ENCODE results near the gene CDH12. TPM values are rescaled to one million over a fixed set of nuclear protein-coding genes. Genes with fewer than 3 reads are reported as not detected.

CDH12 gene
- polyA plus RNA-seq, 2 of the 4 experiments (the other 2 are of a cell fraction) = 0.04 TPM; not detected in 1

DNA sequence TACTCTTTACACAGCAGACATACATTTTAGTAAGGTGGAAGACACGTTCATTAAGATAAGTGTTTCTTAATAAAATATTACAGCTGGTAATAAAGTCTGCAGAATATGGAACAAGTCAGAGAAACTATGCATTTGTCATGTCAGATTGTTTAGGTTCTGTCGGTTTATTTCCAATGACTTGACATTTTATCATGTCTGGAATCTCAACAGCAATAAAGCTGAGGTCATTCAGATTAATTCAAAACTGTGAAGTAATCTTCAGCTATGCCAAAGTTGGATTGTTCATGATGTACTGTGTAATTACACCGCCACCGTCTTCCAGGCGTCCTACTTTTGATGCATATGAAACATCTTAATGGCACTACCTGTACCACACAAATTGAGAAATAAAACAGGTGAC is 1032.6 kb downstream of the CDH12 start (continued):
- TF ChIP-seq HOXB5 (CRISPR knock-in tag; IDR thresholded peaks at IDR 0.05) (no peak), MAFK (IDR thresholded peaks at IDR 0.05; ENCODE audit: partially characterized antibody) (peak; percentile 29)

DNA sequence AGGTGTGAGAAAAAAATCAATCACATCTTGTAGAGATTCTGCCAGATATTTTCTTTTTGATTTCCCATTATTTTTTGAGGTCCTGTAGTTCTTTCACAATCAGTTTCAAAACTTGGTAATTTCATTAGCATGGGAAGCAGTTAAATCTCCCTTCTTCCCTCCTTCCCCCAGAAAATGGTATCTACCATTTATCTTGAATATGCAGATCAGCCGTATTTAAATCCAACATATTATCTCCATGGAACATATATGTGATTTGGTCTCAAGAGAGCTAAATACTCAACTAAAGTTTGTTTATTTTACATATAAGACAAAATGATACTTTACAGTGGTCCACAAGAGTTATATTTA is 1034.8 kb downstream of the CDH12 start:
- no peak for ATAC-seq
- WGBS (ENCODE audit: missing lambda C conversion rate) = 30% methylated on average over 1 of the region's 1 CpG
- ChIA-PET POLR2A (no interaction called here), CTCF (no interaction called here)
- H3K9me3 ChIP-seq = no peaks in the 10 kb centered on the region
- no peak for FAIRE-seq
- H3K4me3 ChIP-seq = no peak overlapping the region
- no peaks in the 10 kb centered on the region for H3K4me1 ChIP-seq
- H3K27ac ChIP-seq = no peak overlapping the region
- H3K4me2 ChIP-seq = no peak overlapping the region
- TF ChIP-seq MYC (IDR thresholded peaks at IDR 0.05; ENCODE audit: borderline replicate concordance, low read length) (no peak), HDAC2 (IDR thresholded peaks at IDR 0.05) (no peak), PHF8 (IDR thresholded peaks at IDR 0.05; ENCODE audit: borderline replicate concordance, low read depth) (no peak), KDM1A (IDR thresholded peaks at IDR 0.05; ENCODE audit: low read depth) (no peak), CHD2 (IDR thresholded peaks at IDR 0.05; ENCODE audit: low read length, partially characterized antibody) (no peak), RCOR1 (IDR thresholded peaks at IDR 0.05; ENCODE audit: low read depth, low read length) (no peak), RARB (CRISPR knock-in tag; IDR thresholded peaks at IDR 0.05) (no peak)
- TF ChIP-seq, protein P1, sequence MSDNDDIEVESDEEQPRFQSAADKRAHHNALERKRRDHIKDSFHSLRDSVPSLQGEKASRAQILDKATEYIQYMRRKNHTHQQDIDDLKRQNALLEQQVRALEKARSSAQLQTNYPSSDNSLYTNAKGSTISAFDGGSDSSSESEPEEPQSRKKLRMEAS (IDR thresholded peaks at IDR 0.05) = no peak
- TF ChIP-seq, protein P2, sequence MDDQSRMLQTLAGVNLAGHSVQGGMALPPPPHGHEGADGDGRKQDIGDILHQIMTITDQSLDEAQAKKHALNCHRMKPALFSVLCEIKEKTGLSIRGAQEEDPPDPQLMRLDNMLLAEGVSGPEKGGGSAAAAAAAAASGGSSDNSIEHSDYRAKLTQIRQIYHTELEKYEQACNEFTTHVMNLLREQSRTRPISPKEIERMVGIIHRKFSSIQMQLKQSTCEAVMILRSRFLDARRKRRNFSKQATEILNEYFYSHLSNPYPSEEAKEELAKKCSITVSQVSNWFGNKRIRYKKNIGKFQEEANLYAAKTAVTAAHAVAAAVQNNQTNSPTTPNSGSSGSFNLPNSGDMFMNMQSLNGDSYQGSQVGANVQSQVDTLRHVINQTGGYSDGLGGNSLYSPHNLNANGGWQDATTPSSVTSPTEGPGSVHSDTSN (IDR thresholded peaks at IDR 0.05) = no peak
- DNase-seq (ENCODE audit: low read depth in 1 of 2, low spot score in 1 of 2) = no peak

DNA sequence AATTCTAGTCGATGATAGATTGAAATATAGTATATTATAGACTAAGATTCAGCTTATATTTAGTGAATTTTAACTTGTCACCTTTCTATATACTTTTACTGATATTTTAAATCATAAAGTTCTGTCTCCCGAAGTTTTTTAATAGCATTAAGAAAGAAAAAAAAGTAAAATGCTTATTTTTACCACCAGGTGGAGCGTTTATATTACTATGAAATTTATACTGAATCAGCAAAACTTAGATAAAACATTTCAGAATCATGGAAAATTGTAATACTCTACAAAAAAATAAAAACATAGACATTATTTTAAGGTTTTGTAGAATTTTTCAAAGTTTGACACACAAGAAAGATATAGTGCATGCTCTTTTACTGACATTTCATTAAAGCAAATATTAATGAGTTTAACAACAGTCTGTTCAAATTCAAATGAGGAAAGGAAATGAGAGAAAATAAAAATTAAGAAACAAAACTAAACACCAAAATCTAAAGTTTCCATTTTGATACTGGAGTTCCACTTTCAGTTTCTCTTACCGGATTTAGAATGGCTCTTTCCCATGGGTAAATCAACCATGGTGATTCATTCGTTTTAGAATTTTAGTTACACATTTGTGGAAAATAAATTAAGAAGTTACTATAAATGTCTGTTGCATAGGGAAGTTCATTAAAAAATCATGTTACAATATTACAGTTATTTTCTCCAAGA is 1035.3 kb downstream of the CDH12 start:
- FAIRE-seq = no peak
- no peaks in the 10 kb centered on the region for H3K9me3 ChIP-seq
- no peak overlapping the region for H3K4me2 ChIP-seq
- DNase-seq (ENCODE audit: low read depth in 1 of 2, low spot score in 1 of 2) = no peak
- H3K4me3 ChIP-seq = no peak overlapping the region
- 2% methylated on average over 5 of the region's 5 CpGs for WGBS (ENCODE audit: missing lambda C conversion rate)
- POLR2A ChIA-PET = no interaction called here
- H3K4me1 ChIP-seq = no peaks in the 10 kb centered on the region
- ATAC-seq = no peak
- H3K27ac ChIP-seq = no peak overlapping the region
- CTCF ChIA-PET = no interaction called here
- TF ChIP-seq RAD21 (conservative IDR thresholded peaks at IDR 0.05 in 1 of 2, IDR thresholded peaks at IDR 0.05 in 1 of 2) (peak; percentile 44 to 57; a peak in 4 of 5 replicates), ZSCAN20 (CRISPR knock-in tag; IDR thresholded peaks at IDR 0.05) (no peak), SMC3 (IDR thresholded peaks at IDR 0.05) (peak; percentile 45; the same call in 2 of the 3 replicates), MAFK (IDR thresholded peaks at IDR 0.05; ENCODE audit: partially characterized antibody) (peak; percentile 97)

DNA sequence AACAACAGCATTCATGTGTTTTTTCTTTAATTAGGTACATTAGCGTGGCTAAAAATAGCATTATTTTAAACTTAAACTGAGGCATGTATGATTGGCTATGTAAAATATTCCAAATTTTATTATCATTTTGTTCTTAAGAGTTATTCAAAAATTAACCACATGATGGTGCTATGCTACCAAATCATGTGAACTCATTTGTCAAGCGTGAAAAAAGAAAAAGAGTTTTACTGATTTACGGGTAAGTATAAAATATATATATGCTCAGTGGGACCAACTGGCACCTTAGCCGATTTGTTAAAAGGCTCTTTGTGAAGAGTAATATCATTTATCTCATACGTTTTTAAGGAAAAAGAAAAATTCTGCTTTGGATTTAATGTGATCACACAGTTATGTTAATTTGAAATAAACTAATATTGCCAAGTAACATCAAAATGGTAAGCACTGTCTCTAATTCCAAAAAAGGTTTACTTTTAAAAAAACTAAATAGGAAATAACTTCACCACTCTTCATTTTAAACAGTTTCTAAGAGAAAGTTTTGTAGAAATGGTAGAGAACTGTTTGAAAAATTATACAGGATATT is 1042.3 kb downstream of the CDH12 start:
- WGBS (ENCODE audit: missing lambda C conversion rate) = 2% methylated on average over 5 of the region's 5 CpGs
- Histone ChIP-seq H3K4me2 (no peak overlapping the region), H3K27ac (no peak overlapping the region), H3K4me3 (no peak overlapping the region), H3K4me1 (no peaks in the 10 kb centered on the region), H3K9me3 (no peaks in the 10 kb centered on the region)
- TF ChIP-seq TFCP2L1 (CRISPR knock-in tag; IDR thresholded peaks at IDR 0.05) = no peak
- no peak for TF ChIP-seq CBX8 (IDR thresholded peaks at IDR 0.05)
- TF ChIP-seq HOXA7 (CRISPR knock-in tag; IDR thresholded peaks at IDR 0.05) = no peak
- TF ChIP-seq MAZ (IDR thresholded peaks at IDR 0.05; ENCODE audit: borderline replicate concordance, low read depth, low read length) = no peak
- no peak for TF ChIP-seq ZC3H11A (IDR thresholded peaks at IDR 0.05)
- no peak for TF ChIP-seq RFX5 (IDR thresholded peaks at IDR 0.05)
- TF ChIP-seq SREBF2 (IDR thresholded peaks at IDR 0.05) = no peak
- TF ChIP-seq, protein P3, sequence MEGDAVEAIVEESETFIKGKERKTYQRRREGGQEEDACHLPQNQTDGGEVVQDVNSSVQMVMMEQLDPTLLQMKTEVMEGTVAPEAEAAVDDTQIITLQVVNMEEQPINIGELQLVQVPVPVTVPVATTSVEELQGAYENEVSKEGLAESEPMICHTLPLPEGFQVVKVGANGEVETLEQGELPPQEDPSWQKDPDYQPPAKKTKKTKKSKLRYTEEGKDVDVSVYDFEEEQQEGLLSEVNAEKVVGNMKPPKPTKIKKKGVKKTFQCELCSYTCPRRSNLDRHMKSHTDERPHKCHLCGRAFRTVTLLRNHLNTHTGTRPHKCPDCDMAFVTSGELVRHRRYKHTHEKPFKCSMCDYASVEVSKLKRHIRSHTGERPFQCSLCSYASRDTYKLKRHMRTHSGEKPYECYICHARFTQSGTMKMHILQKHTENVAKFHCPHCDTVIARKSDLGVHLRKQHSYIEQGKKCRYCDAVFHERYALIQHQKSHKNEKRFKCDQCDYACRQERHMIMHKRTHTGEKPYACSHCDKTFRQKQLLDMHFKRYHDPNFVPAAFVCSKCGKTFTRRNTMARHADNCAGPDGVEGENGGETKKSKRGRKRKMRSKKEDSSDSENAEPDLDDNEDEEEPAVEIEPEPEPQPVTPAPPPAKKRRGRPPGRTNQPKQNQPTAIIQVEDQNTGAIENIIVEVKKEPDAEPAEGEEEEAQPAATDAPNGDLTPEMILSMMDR (IDR thresholded peaks at IDR 0.05) = peak; percentile 58
- TF ChIP-seq, protein P4, sequence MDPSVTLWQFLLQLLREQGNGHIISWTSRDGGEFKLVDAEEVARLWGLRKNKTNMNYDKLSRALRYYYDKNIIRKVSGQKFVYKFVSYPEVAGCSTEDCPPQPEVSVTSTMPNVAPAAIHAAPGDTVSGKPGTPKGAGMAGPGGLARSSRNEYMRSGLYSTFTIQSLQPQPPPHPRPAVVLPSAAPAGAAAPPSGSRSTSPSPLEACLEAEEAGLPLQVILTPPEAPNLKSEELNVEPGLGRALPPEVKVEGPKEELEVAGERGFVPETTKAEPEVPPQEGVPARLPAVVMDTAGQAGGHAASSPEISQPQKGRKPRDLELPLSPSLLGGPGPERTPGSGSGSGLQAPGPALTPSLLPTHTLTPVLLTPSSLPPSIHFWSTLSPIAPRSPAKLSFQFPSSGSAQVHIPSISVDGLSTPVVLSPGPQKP (IDR thresholded peaks at IDR 0.05; ENCODE audit: low read depth, low read length) = no peak
- no peak for TF ChIP-seq CBX2 (IDR thresholded peaks at IDR 0.05; ENCODE audit: borderline replicate concordance, low read depth)
- no peak for TF ChIP-seq HOXB13 (CRISPR knock-in tag; IDR thresholded peaks at IDR 0.05; ENCODE audit: low read depth)
- TF ChIP-seq RAD21 (conservative IDR thresholded peaks at IDR 0.05 in 1 of 2, IDR thresholded peaks at IDR 0.05 in 1 of 2) = peak; percentile 44 to 59; a peak in 4 of 5 replicates
- ChIA-PET CTCF (no interaction called here), POLR2A (no interaction called here)
- no peak for ATAC-seq
- peak; percentile 4 to 21 for DNase-seq (ENCODE audit: low read depth in 1 of 2, low spot score in 1 of 2)
- FAIRE-seq = no peak
